Panc1 (cell line): ENCODE results near the gene SDHAF1. TPM values are rescaled to one million over a fixed set of nuclear protein-coding genes. Genes with fewer than 3 reads are reported as not detected.

ENCODE experiments used
- ATAC-seq: fragments of 200-7000 bp; cut with Tn5 transposase; 2 replicates; pipeline ENCODE4 v1.9.1; 2020; ENCODE audit warnings: mild to moderate bottlenecking, moderate library complexity
- BruUV-seq: library from RNA; stranded (reverse); fragments of 400-500 nt; replicated peaks from 2 replicates; lab custom pipeline; 2021; lab: Mats Ljungman, UMichigan
- CTCF ChIA-PET: fragments of 300-600 bp; sonication (Branson Sonifier 250); formaldehyde crosslinking; loops from one replicate; lab custom pipeline; 2022; ENCODE audit warnings: antibody characterized with exemption; lab: Charles Lee
- POLR2A ChIA-PET: fragments of 300-600 bp; sonication (Branson Sonifier 250); formaldehyde crosslinking; loops from one replicate; lab custom pipeline; 2022; ENCODE audit warnings: antibody characterized with exemption; lab: Charles Lee
- DNase-seq: peaks from one replicate; pipeline ENCODE4 v3.0.0-alpha.2; 2010; ENCODE audit warnings: low read depth, low spot score
- H3K27ac ChIP-seq: 2 replicates; pipeline ENCODE4 v1.5.1; 2011; ENCODE audit warnings: mild to moderate bottlenecking, low read length, inconsistent platforms
- H3K27me3 ChIP-seq: fragments of 200-500 bp; sonication (Bioruptor generic); 2 replicates; pipeline ENCODE4 v1.6.0; 2014; ENCODE audit warnings: low read length, inconsistent platforms; ENCODE audit not compliant: control insufficient read depth, insufficient read depth
- H3K36me3 ChIP-seq: fragments of 200-500 bp; sonication (Bioruptor generic); 2 replicates; pipeline ENCODE4 v1.5.1; 2014; ENCODE audit warnings: inconsistent platforms, mild to moderate bottlenecking, low read length, moderate library complexity; ENCODE audit not compliant: control insufficient read depth, insufficient read depth
- H3K4me1 ChIP-seq: 2 replicates; pipeline ENCODE4 v1.5.1; 2011; ENCODE audit warnings: inconsistent platforms, mild to moderate bottlenecking, low read length, moderate library complexity; ENCODE audit not compliant: control insufficient read depth, insufficient read depth
- H3K4me3 ChIP-seq, 2 experiments: 2 replicates each; pipeline ENCODE4 v1.5.1; 2011 to 2012; ENCODE audit warnings: low read depth in 2 of 2, low read length in 2 of 2, mild to moderate bottlenecking in 2 of 2, inconsistent platforms in 1 of 2, moderate library complexity in 1 of 2
- H3K9me3 ChIP-seq: fragments of 200-500 bp; sonication (Bioruptor generic); 2 replicates; pipeline ENCODE4 v1.5.1; 2014; ENCODE audit warnings: low read depth, mild to moderate bottlenecking, inconsistent platforms, low read length, moderate library complexity; ENCODE audit not compliant: control insufficient read depth, insufficient read depth
- POLR2AphosphoS5 ChIP-seq: IDR thresholded peaks from 2 replicates; pipeline ENCODE4 v1.6.1; 2012; ENCODE audit warnings: mild to moderate bottlenecking, low read depth, low read length, moderate library complexity
- REST ChIP-seq, 2 experiments: IDR thresholded peaks; 2 replicates each; pipeline ENCODE4 v1.6.1; 2011 to 2012; ENCODE audit warnings: low read depth in 2 of 2, control low read depth in 1 of 2, low read length in 1 of 2, mild to moderate bottlenecking in 1 of 2, moderate library complexity in 1 of 2; ENCODE audit not compliant: insufficient read depth in 1 of 2
- SIN3A ChIP-seq: IDR thresholded peaks from 2 replicates; pipeline ENCODE4 v1.6.1; 2012; ENCODE audit warnings: low read depth, mild to moderate bottlenecking, low read length, moderate library complexity, borderline replicate concordance; ENCODE audit not compliant: insufficient read depth
- TCF7L2 ChIP-seq: IDR thresholded peaks from 2 replicates; pipeline ENCODE4 v1.6.1; 2011; ENCODE audit warnings: mild to moderate bottlenecking, low read depth, low read length, inconsistent platforms
- in situ Hi-C: cut with HindIII; loops from 2 replicates; pipeline ENCODE4 v1.10.0; 2016; ENCODE audit warnings: low sequenced_read_pairs, low pct_unique_long_range_greater_than_20kb
- intact Hi-C: fragments of 100-400 bp; cut with micrococcal nuclease; formaldehyde crosslinking; loops from one replicate; pipeline ENCODE4 v1.10.0; 2022; ENCODE audit not compliant: unreplicated experiment
- total RNA-seq: library from RNA; stranded (reverse); gene quantifications from one replicate; pipeline ENCODE4 v1.2.1, GENCODE V29; 2021; ENCODE audit not compliant: unreplicated experiment
- TF ChIP-seq, protein P1 (sequence below): fragments of 450-650 bp; IDR thresholded peaks from 2 replicates; pipeline ENCODE4 v1.5.1; 2017; ENCODE audit warnings: mild to moderate bottlenecking

SDHAF1 gene
- total RNA-seq, 1 experiment from 2014 or later = 19.0 TPM

DNA sequence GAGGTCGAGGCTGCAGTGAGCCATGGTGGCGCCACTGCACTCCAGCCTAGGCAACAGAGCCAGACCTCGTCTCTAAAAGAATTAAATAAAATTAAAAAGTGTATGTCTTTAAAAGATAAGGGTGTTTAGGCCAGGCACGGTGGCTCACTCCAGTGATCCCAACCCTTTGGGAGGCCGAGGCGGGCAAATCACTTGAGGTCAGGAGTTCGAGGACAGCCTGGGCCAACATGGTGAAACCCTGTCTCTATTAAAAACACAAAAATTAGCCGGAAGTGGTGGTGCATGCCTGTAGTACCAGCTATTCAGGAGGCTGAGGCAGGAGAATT, 7.5 kb upstream of the SDHAF1 start:
- Histone ChIP-seq H3K27ac (no peak overlapping the region), H3K4me1 (no peaks in the 10 kb centered on the region), H3K36me3 (no peaks in the 10 kb centered on the region), H3K4me3 (peak overlapping the region; percentile 36 to 48), H3K9me3 (no peaks in the 10 kb centered on the region), H3K27me3 (no peaks in the 10 kb centered on the region)
- TF ChIP-seq, protein P1, sequence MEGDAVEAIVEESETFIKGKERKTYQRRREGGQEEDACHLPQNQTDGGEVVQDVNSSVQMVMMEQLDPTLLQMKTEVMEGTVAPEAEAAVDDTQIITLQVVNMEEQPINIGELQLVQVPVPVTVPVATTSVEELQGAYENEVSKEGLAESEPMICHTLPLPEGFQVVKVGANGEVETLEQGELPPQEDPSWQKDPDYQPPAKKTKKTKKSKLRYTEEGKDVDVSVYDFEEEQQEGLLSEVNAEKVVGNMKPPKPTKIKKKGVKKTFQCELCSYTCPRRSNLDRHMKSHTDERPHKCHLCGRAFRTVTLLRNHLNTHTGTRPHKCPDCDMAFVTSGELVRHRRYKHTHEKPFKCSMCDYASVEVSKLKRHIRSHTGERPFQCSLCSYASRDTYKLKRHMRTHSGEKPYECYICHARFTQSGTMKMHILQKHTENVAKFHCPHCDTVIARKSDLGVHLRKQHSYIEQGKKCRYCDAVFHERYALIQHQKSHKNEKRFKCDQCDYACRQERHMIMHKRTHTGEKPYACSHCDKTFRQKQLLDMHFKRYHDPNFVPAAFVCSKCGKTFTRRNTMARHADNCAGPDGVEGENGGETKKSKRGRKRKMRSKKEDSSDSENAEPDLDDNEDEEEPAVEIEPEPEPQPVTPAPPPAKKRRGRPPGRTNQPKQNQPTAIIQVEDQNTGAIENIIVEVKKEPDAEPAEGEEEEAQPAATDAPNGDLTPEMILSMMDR = no peak; the same call in 1 of the 2 replicates
- in situ Hi-C loops (no loop called here), intact Hi-C loops (no loop called here)
- ChIA-PET POLR2A (interaction anchor here (0.7 kb wide), 1 partner anchor 247 kb away, joined by 3 read pairs; no protein-coding TSS in a partner anchor), CTCF (interaction anchor here (0.6 kb wide), 1 partner anchor 17 kb away, joined by 9 read pairs; no protein-coding TSS in a partner anchor)
- DNase-seq = no peak
- no peak for ATAC-seq
- BruUV-seq = no TSS peak

- intact Hi-C loops = no loop called here
- POLR2A ChIA-PET = no interaction called here
- Histone ChIP-seq H3K27me3 (no peaks in the 10 kb centered on the region), H3K27ac (no peak overlapping the region), H3K4me1 (no peaks in the 10 kb centered on the region), H3K4me3 (no peak overlapping the region), H3K9me3 (no peaks in the 10 kb centered on the region), H3K36me3 (no peaks in the 10 kb centered on the region)
- CTCF ChIA-PET = no interaction called here
- TF ChIP-seq TCF7L2 (no peak), POLR2AphosphoS5 (no peak), REST (IDR thresholded peaks at IDR 0.05; ENCODE audit: insufficient read depth in 1 of 2, low read depth in 2 of 2, low read length in 1 of 2) (no peak), SIN3A (no peak)
- TF ChIP-seq, protein P1 = no peak
- in situ Hi-C loops = no loop called here
- BruUV-seq = no TSS peak
- DNase-seq (no peak), ATAC-seq (no peak)
These were observed 6.2 kb upstream of the SDHAF1 start for GRCh38 chr19:35988824-35989223.

DNA sequence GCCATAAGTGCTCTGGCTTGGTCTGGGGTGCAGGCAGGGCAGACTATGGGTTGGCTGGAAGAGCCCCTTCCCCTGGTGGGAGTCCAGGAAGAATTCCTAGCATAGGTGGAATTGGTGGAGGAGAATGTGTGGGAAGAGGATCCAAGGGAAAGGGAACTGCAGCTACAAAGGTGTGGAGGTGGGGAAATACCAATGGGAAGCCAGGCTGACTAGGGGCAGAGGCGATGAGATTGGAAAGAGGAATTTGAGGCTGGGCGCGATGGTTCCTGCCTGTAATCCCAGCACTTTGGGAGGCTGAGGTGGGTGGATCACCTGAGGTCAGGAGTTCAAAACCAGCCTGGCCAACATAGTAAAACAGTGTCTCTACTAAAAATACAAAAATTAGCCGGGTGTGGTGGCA, 4.8 kb upstream of the SDHAF1 start:
- CTCF ChIA-PET = no interaction called here
- Histone ChIP-seq H3K27ac (no peak overlapping the region), H3K9me3 (no peaks in the 10 kb centered on the region), H3K36me3 (no peaks in the 10 kb centered on the region), H3K27me3 (no peaks in the 10 kb centered on the region), H3K4me1 (peaks cover 4% of the 10 kb centered on the region), H3K4me3 (no peak overlapping the region)
- intact Hi-C loops = no loop called here
- BruUV-seq = no TSS peak
- POLR2A ChIA-PET = no interaction called here
- ATAC-seq (no peak), DNase-seq (no peak)
- TF ChIP-seq SIN3A (no peak), TCF7L2 (no peak), POLR2AphosphoS5 (no peak), REST (IDR thresholded peaks at IDR 0.05; ENCODE audit: insufficient read depth in 1 of 2, low read depth in 2 of 2, low read length in 1 of 2) (no peak)
- TF ChIP-seq, protein P1 = no peak
- in situ Hi-C loops = no loop called here
